Erythroblast (primary cell): ENCODE measurements around the gene SPSB3.

Experiments used
- GATA1 ChIP-seq: IDR thresholded peaks from 2 replicates; pipeline ENCODE4 v1.6.1; 2011; ENCODE audit warnings: low read depth, mild to moderate bottlenecking, control low read depth, low read length, moderate library complexity
- POLR2A ChIP-seq: IDR thresholded peaks from 2 replicates; pipeline ENCODE4 v1.6.1; 2011; ENCODE audit warnings: mild to moderate bottlenecking, low read length

DNA sequence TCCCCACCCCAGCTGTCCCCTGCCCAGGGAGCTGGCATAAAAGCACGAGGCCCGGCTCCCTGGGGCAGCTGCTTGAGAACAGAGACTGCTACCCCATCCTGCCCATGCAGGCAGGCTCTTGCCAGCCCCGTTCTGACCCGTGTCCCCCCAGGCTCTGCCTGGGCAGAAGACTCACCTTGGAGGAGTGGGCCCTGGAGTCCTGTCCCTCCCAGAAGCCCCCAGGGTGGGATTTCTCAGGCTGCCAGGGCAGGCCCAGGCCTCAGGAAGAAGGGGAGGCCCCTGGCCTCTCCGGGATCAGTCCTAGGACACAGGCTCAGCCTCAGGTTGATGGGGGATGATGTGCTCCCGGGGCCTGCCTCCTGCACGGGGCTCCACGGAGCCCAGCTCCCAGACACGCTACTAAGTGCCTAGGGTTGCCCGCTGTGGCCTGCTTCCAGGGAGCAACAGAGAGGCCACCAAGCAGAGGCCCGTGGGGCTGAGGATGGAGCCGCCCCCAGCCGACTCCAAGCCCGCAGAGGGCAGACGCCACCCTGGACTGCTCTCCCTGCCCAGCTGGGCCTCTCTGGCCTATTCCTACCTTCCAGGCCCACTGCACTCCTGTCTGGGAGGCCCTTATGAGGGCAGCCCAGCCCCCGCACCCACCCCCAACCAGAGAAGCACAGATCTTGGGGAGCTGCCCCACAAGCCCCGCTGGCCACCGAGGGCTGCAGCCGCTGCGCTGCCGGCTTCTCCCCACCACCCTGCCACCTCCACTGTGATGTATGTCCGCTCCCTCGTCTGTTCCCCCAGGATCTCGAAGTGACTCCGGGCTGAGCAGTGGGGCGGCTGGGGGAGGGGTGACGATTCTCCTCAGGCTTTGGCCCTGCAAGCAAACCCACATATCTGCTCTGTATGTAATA is 12.7 kb downstream of the SPSB3 start:
- TF ChIP-seq POLR2A (no peak), GATA1 (no peak)
